Suprapubic skin (tissue), 4 donors: ENCODE measurements around the gene NOTCH2. TPM values are rescaled to one million over a fixed set of nuclear protein-coding genes. Genes with fewer than 3 reads are reported as not detected.

ENCODE experiments used
- DNase-seq, 2 donors: peaks; one replicate each; pipeline ENCODE4 v3.0.0-alpha.2; 2019; ENCODE audit warnings: low spot score in 2 of 2
- H3K27ac ChIP-seq: fragments of 200-600 bp; sonication (generic); one replicate; pipeline ENCODE4 v1.5.1; 2019
- H3K27me3 ChIP-seq: fragments of 200-600 bp; sonication (generic); one replicate; pipeline ENCODE4 v1.5.1; 2019
- H3K36me3 ChIP-seq: fragments of 200-600 bp; sonication (generic); one replicate; pipeline ENCODE4 v1.5.1; 2019
- H3K4me1 ChIP-seq: fragments of 200-600 bp; sonication (generic); one replicate; pipeline ENCODE4 v1.5.1; 2019
- H3K4me3 ChIP-seq: fragments of 200-600 bp; sonication (generic); one replicate; pipeline ENCODE4 v1.5.1; 2019; ENCODE audit warnings: mild to moderate bottlenecking
- H3K9me3 ChIP-seq: fragments of 200-600 bp; sonication (generic); one replicate; pipeline ENCODE4 v1.5.1; 2019
- EP300 ChIP-seq: sonication (generic); formaldehyde crosslinking; IDR thresholded peaks from one replicate; pipeline ENCODE4 v1.6.1; 2017; ENCODE audit warnings: antibody characterized with exemption
- POLR2A ChIP-seq, 2 donors: fragments of 450-650 bp; IDR thresholded peaks; one replicate each; pipeline ENCODE4 v1.6.1; 2017; ENCODE audit warnings: antibody characterized with exemption in 2 of 2, mild to moderate bottlenecking in 2 of 2, moderate library complexity in 2 of 2
- POLR2AphosphoS5 ChIP-seq, 3 donors: sonication (generic); formaldehyde crosslinking; IDR thresholded peaks; one replicate each; pipeline ENCODE4 v1.6.1; 2017; ENCODE audit warnings: antibody characterized with exemption in 3 of 3
- WGBS: methylation state at CpG from one replicate; pipeline ENCODE4 v1.1.5; 2018; 5-methylcytosine and 5-hydroxymethylcytosine counted together
- total RNA-seq, 4 donors: library from RNA; depleted of rRNA; stranded (reverse); fragments of >200 nt; gene quantifications; one replicate each; pipeline ENCODE4 v1.1.0, GENCODE V29; 2016
- TF ChIP-seq, protein P1 (sequence below), 2 donors: fragments of 200-600 bp in 1 of 2; fragments of 450-650 bp in 1 of 2; sonication (generic) in 1 of 2; IDR thresholded peaks; one replicate each; pipeline ENCODE4 v1.5.1; 2016 to 2019; ENCODE audit warnings: antibody characterized with exemption in 2 of 2, mild to moderate bottlenecking in 1 of 2, moderate library complexity in 1 of 2

The NOTCH2 gene
- total RNA-seq, 4 donors from 2014 or later = 120 to 167 (median 154) TPM

- no peaks in the 10 kb centered on the region for H3K4me1 ChIP-seq
- no peak for DNase-seq
- H3K9me3 ChIP-seq = no peaks in the 10 kb centered on the region
- no peak overlapping the region for H3K4me3 ChIP-seq
- peaks cover 84% of the 10 kb centered on the region for H3K36me3 ChIP-seq
- 85% methylated on average over 9 of the region's 9 CpGs for WGBS
- no peak overlapping the region for H3K27ac ChIP-seq
- H3K27me3 ChIP-seq = no peaks in the 10 kb centered on the region
- TF ChIP-seq EP300 = no peak
- TF ChIP-seq POLR2AphosphoS5 (IDR thresholded peaks at IDR 0.05) = no peak
- TF ChIP-seq, protein P1, sequence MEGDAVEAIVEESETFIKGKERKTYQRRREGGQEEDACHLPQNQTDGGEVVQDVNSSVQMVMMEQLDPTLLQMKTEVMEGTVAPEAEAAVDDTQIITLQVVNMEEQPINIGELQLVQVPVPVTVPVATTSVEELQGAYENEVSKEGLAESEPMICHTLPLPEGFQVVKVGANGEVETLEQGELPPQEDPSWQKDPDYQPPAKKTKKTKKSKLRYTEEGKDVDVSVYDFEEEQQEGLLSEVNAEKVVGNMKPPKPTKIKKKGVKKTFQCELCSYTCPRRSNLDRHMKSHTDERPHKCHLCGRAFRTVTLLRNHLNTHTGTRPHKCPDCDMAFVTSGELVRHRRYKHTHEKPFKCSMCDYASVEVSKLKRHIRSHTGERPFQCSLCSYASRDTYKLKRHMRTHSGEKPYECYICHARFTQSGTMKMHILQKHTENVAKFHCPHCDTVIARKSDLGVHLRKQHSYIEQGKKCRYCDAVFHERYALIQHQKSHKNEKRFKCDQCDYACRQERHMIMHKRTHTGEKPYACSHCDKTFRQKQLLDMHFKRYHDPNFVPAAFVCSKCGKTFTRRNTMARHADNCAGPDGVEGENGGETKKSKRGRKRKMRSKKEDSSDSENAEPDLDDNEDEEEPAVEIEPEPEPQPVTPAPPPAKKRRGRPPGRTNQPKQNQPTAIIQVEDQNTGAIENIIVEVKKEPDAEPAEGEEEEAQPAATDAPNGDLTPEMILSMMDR (IDR thresholded peaks at IDR 0.05) = no peak
- TF ChIP-seq POLR2A (IDR thresholded peaks at IDR 0.05) = no peak
These were observed 114.7 kb downstream of the NOTCH2 start for GRCh38 chr1:119954476-119955422.

DNA sequence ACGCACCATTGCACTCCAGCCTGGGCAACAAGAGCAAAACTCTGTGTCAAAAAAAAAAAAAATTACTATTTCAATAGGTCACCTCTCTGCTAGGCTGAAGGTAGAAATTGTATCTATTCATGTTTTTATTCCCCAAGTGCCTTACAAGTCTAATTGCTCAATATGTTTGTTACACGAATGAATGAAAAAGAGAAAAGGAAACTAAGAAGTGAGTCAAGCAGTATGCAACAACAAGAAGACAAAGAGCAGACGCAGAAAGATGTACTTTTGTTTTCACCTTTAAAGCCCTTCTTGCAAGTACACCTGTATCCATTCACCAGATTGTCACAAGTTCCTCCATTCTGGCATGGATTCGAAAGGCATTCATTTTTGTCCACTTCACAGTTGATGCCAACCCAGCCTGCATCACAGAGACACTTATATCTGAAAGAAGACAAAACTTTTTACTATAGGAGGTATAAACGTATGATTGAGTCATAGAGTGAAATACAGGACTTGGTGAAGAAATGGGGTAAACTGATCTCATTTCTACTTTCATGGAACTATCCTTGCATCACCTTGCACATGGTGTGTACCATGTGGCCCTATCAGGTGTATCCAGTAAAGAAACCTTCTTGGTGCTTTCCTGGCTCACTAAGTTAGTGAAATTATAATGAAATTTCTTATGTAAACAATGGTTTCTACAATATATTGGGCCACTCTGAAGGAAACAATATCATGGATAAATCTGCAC is 116.0 kb downstream of the NOTCH2 start:
- Histone ChIP-seq H3K4me1 (no peaks in the 10 kb centered on the region), H3K9me3 (no peaks in the 10 kb centered on the region), H3K27me3 (no peaks in the 10 kb centered on the region), H3K27ac (no peak overlapping the region), H3K4me3 (no peak overlapping the region), H3K36me3 (peaks cover 82% of the 10 kb centered on the region)
- DNase-seq = no peak
- 91% methylated on average over 5 of the region's 5 CpGs for WGBS
- TF ChIP-seq EP300 = no peak
- TF ChIP-seq, protein P1 (IDR thresholded peaks at IDR 0.05) = no peak
- TF ChIP-seq POLR2A (IDR thresholded peaks at IDR 0.05) = no peak
- TF ChIP-seq POLR2AphosphoS5 (IDR thresholded peaks at IDR 0.05) = no peak

GRCh38 chr1:119952496-119952895 is 117.0 kb downstream of the NOTCH2 start:
- WGBS = 94% methylated on average over 5 of the region's 5 CpGs
- Histone ChIP-seq H3K27me3 (no peaks in the 10 kb centered on the region), H3K36me3 (peaks cover 83% of the 10 kb centered on the region), H3K4me3 (no peak overlapping the region), H3K27ac (no peak overlapping the region), H3K9me3 (no peaks in the 10 kb centered on the region), H3K4me1 (no peaks in the 10 kb centered on the region)
- TF ChIP-seq POLR2A (IDR thresholded peaks at IDR 0.05) = no peak
- TF ChIP-seq EP300 = no peak
- TF ChIP-seq, protein P1 (IDR thresholded peaks at IDR 0.05) = no peak
- TF ChIP-seq POLR2AphosphoS5 (IDR thresholded peaks at IDR 0.05) = no peak
- no peak for DNase-seq

GRCh38 chr1:119948342-119949214 is 120.9 kb downstream of the NOTCH2 start:
- DNase-seq = peak; percentile 81 to 88
- TF ChIP-seq POLR2A (IDR thresholded peaks at IDR 0.05) (no peak), EP300 (no peak), POLR2AphosphoS5 (IDR thresholded peaks at IDR 0.05) (no peak)
- TF ChIP-seq, protein P1 (IDR thresholded peaks at IDR 0.05) = peak; percentile 56 to 69
- H3K27me3 ChIP-seq = no peaks in the 10 kb centered on the region
- H3K4me3 ChIP-seq = no peak overlapping the region
- peaks cover 60% of the 10 kb centered on the region for H3K36me3 ChIP-seq
- no peaks in the 10 kb centered on the region for H3K4me1 ChIP-seq
- 49% methylated on average over 6 of the region's 6 CpGs for WGBS
- no peaks in the 10 kb centered on the region for H3K9me3 ChIP-seq
- no peak overlapping the region for H3K27ac ChIP-seq
